Colonic mucosa (tissue), 4 donors: ENCODE data around the gene SS18. TPM values are rescaled to one million over a fixed set of nuclear protein-coding genes. Genes with fewer than 3 reads are reported as not detected.
A peak's percentile ranks its signal among the peaks of the same experiment; 100 is the strongest.
"Not testable (repeated sequence)": the region's sequence is repeated elsewhere in the genome, so short reads cannot be mapped to it uniquely, and the experiment has no call there.

Experiments
- DNase-seq: peaks from one replicate; pipeline ENCODE4 v3.0.0-alpha.2; 2020
- H3K27ac ChIP-seq: fragments of 200-600 bp; one replicate; pipeline ENCODE4 v1.8.0; 2021
- H3K27me3 ChIP-seq: fragments of 200-600 bp; one replicate; pipeline ENCODE4 v1.8.0; 2021
- H3K36me3 ChIP-seq: fragments of 200-600 bp; one replicate; pipeline ENCODE4 v1.8.0; 2021
- H3K4me1 ChIP-seq: fragments of 200-600 bp; one replicate; pipeline ENCODE4 v1.8.0; 2021; ENCODE audit warnings: mild to moderate bottlenecking
- H3K4me3 ChIP-seq: fragments of 200-600 bp; one replicate; pipeline ENCODE4 v1.8.0; 2021
- H3K9ac ChIP-seq, 2 donors: one replicate each; pipeline ENCODE4 v1.7.0; 2013; ENCODE audit warnings: control low read depth in 2 of 2, low read depth in 2 of 2, low read length in 2 of 2
- H3K9me3 ChIP-seq: fragments of 200-600 bp; one replicate; pipeline ENCODE4 v1.8.0; 2021
- intact Hi-C: fragments of 100-400 bp; cut with DNase I; formaldehyde crosslinking; loops from one replicate; pipeline ENCODE4 v1.14.1; 2022
- total RNA-seq, 2 donors: library from RNA; stranded (reverse); fragmentation: NEBNext Ultra II Directional in 1 of 2; extraction: Animal tissue kit (Norgen Biotek cat#: 25700) in 1 of 2; gene quantifications; one replicate each; pipeline ENCODE4 v1.2.1, GENCODE V29; 2021
- TF ChIP-seq, protein P1 (sequence below): fragments of 200-600 bp; IDR thresholded peaks from one replicate; pipeline ENCODE4 v1.8.0; 2022; ENCODE audit warnings: antibody characterized with exemption, mild to moderate bottlenecking
- donor health status: healthy.
- donor health status: DM: no; HTN: no; CAD: no.
- donor health status: DM: no; HTN: no; CAD: no.

The SS18 gene, protein sequence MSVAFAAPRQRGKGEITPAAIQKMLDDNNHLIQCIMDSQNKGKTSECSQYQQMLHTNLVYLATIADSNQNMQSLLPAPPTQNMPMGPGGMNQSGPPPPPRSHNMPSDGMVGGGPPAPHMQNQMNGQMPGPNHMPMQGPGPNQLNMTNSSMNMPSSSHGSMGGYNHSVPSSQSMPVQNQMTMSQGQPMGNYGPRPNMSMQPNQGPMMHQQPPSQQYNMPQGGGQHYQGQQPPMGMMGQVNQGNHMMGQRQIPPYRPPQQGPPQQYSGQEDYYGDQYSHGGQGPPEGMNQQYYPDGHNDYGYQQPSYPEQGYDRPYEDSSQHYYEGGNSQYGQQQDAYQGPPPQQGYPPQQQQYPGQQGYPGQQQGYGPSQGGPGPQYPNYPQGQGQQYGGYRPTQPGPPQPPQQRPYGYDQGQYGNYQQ
- 10 to 100 TPM; 41.9 to 43.9 TPM for total RNA-seq

DNA sequence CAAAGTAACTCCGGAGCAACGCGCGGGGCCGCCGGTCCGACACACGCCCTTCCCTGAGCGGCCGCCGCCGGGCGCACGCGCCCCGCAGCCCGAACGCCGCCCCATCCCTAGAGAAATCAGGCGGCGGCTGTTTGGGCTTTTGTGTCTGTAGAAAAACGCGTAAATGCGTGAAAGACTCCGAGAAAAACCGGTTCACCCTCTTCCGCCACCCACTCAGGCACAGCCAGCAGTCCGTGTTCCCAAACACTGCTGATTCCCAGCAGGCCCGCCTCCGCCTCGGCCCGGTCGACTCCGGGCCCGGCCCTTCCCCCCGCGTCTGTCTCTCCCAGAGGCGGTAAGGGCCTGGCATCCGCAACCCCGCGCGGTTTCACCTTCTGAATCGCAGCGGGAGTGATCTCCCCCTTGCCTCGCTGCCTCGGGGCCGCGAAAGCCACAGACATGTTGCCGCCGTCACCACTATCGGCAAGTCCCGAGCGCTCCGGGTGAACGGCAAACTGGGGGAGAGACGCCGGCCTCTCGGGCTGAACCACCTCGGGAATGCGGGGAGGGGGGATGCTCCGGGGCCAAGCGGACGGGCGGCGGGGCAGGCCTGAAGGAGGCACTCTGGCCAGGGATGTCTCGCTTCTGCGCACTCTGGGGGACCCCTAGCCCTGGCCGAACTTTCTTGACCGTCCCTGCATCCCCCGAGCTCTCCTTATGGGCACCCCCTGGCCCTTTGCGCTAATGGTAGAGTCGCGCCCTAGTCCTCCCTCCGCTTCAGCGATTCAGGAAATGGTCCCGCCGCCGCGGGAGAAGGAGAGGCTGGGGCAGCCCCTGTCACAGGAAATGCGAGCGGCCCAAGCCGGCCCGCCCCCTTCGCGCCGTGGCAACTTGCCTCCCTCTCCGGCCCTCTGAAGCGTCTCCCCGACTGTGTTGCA, at the start of gene SS18:
SS18 (minus strand) TSS at position 484 of the 917 bp plus-strand sequence; CDS start at position 440, 44 bp downstream.
- TF ChIP-seq, protein P1, sequence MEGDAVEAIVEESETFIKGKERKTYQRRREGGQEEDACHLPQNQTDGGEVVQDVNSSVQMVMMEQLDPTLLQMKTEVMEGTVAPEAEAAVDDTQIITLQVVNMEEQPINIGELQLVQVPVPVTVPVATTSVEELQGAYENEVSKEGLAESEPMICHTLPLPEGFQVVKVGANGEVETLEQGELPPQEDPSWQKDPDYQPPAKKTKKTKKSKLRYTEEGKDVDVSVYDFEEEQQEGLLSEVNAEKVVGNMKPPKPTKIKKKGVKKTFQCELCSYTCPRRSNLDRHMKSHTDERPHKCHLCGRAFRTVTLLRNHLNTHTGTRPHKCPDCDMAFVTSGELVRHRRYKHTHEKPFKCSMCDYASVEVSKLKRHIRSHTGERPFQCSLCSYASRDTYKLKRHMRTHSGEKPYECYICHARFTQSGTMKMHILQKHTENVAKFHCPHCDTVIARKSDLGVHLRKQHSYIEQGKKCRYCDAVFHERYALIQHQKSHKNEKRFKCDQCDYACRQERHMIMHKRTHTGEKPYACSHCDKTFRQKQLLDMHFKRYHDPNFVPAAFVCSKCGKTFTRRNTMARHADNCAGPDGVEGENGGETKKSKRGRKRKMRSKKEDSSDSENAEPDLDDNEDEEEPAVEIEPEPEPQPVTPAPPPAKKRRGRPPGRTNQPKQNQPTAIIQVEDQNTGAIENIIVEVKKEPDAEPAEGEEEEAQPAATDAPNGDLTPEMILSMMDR, result no peak
- intact Hi-C loops, result loop anchor here (10.0 kb wide), 1 partner anchor 134 kb away; the partner anchor contains the start of gene TAF4B

DNA sequence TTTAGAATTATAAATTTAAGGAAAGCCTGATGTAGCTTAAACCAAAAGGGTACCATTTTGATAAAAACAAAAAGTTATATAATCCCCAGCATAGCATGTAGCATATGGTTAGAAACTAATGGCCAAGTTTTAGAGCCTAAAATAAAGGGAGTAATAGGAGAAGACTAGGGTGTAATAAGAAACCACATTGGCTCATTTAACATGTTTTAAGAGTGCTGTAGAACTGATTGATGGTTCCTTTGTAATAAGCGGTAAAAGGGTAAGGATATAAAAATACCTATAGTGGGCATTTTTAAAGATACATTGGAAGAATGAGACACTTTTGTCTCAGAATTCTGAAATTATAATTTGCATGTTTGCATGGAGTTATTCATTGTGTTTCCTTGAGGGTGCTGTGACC, 45.1 kb upstream of the SS18 start:
- no peaks in the 10 kb centered on the region for H3K36me3 ChIP-seq
- H3K4me3 ChIP-seq, result no peak overlapping the region
- no peak for DNase-seq
- no peak overlapping the region for H3K27ac ChIP-seq
- intact Hi-C loops, result no loop called here
- H3K4me1 ChIP-seq, result no peaks in the 10 kb centered on the region
- no peaks in the 10 kb centered on the region for H3K9me3 ChIP-seq
- TF ChIP-seq, protein P1, result no peak
- H3K9ac ChIP-seq, result no peak overlapping the region
- no peaks in the 10 kb centered on the region for H3K27me3 ChIP-seq

More for the DNA sequence above, at the start of gene SS18:
- H3K27ac ChIP-seq, result peak within 1 kb of the TSS; percentile 95
- peaks cover 7% of the 10 kb centered on the region for H3K4me1 ChIP-seq
- H3K27me3 ChIP-seq, result no peaks in the 10 kb centered on the region
- peak; percentile 95 for DNase-seq
- H3K36me3 ChIP-seq, result no peaks in the 10 kb centered on the region
- H3K9me3 ChIP-seq, result no peaks in the 10 kb centered on the region
- H3K4me3 ChIP-seq, result peak within 1 kb of the TSS; percentile 73
- peak within 1 kb of the TSS; percentile 94 to 95 for H3K9ac ChIP-seq

DNA sequence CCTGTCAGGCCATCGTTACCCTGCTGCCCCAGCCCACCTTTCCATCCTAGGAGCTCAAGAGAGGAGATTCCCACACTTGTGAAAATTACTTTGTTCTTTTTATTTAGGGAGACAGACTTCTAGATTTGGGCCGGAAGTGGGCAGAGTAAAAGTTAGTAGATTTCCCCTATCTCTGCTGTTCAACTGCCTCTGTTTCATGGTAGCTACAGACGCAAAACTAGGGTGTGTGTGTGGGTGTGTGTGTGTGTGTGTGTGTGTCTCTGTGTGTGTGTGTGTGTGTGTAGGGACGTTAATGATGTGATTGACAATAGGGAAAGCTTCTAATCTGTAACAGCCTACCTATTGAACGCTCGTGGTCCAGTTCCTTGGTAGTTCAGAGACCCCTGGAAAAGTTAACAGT, 43.7 kb upstream of the SS18 start:
- intact Hi-C loops, result no loop called here
- no peak for DNase-seq
- no peaks in the 10 kb centered on the region for H3K36me3 ChIP-seq
- no peak overlapping the region for H3K4me3 ChIP-seq
- TF ChIP-seq, protein P1, result no peak
- H3K27ac ChIP-seq, result no peak overlapping the region
- no peak overlapping the region for H3K9ac ChIP-seq
- no peaks in the 10 kb centered on the region for H3K4me1 ChIP-seq
- H3K27me3 ChIP-seq, result no peaks in the 10 kb centered on the region
- no peaks in the 10 kb centered on the region for H3K9me3 ChIP-seq

DNA sequence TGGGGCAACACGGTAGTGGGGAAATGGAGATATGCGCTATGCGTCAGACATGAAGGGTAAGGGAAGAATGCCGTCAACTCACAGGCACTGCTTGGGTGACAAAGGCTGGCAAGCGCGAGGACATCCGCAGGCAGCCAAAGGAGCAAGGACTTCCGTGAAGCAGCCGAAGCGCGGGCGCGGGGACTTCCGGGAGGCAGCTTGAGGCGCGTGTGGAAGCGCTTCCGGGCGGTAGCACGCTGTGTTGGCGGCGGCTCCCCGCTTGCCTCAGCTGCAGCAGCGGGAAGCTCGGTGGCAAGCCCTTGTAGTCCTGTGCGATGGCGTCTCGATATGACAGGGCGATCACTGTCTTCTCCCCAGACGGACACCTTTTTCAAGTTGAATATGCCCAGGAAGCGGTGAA, 43.2 kb upstream of the SS18 start, which contains the start of gene PSMA8:
PSMA8 (plus strand) TSS at position 218 of the 400 bp plus-strand sequence; CDS start at position 315, 97 bp downstream.
- H3K27ac ChIP-seq, result no peak within 1 kb of the TSS
- H3K4me1 ChIP-seq, result no peaks in the 10 kb centered on the region
- no peak within 1 kb of the TSS for H3K9ac ChIP-seq
- TF ChIP-seq, protein P1, result no peak
- H3K4me3 ChIP-seq, result no peak within 1 kb of the TSS
- no peaks in the 10 kb centered on the region for H3K9me3 ChIP-seq
- DNase-seq, result no peak
- H3K27me3 ChIP-seq, result no peaks in the 10 kb centered on the region
- intact Hi-C loops, result no loop called here
- H3K36me3 ChIP-seq, result no peaks in the 10 kb centered on the region

DNA sequence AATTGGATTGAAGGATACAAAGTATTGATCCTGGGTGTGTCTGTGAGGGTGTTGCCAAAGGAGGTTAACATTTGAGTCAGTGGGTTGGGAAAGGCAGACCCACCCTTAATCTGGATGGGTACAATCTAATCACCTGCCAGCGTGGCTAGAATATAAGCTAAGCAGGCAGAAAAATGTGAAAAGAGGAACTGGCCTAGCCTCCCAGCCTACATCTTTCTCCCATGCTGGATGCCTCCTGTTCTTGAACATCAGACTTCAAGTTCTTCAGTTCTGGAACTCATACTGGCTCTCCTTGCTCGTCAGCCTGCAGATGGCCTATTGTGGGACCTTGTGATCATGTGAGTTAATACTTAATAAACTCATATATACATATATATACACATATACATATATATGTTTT, 37.8 kb upstream of the SS18 start:
- H3K27ac ChIP-seq, H3K9me3 ChIP-seq, DNase-seq, H3K4me3 ChIP-seq, H3K36me3 ChIP-seq, H3K4me1 ChIP-seq, intact Hi-C loops, H3K9ac ChIP-seq, H3K27me3 ChIP-seq: not testable (repeated sequence)
